Right ventricle myocardium superior (tissue), 1 donor: Measurements from ENCODE around the gene MYL7. TPM values are rescaled to one million over a fixed set of nuclear protein-coding genes. Genes with fewer than 3 reads are reported as not detected.

Experiments used
- ATAC-seq: fragments of 200-7000 bp; cut with Tn5 transposase; one replicate; pipeline ENCODE4 v1.9.1; 2020; ENCODE audit warnings: mild to moderate bottlenecking; ENCODE audit not compliant: poor library complexity
- DNase-seq: peaks from one replicate; pipeline ENCODE4 v3.0.0-alpha.2; 2020
- intact Hi-C: fragments of 100-400 bp; cut with DNase I; formaldehyde crosslinking; loops from one replicate; pipeline ENCODE4 v1.11.2; 2022
- total RNA-seq: library from RNA; stranded (reverse); fragmentation: NEBNext Ultra II Directional; extraction: Animal tissue kit (Norgen Biotek cat#: 25700); gene quantifications from one replicate; pipeline ENCODE4 v1.2.1, GENCODE V29; 2021
- donor health status: DM: no; HTN: yes; CAD: no; lungs with severe emphysema.

MYL7 gene
- total RNA-seq, 1 donor from 2014 or later: 2,290 TPM

DNA sequence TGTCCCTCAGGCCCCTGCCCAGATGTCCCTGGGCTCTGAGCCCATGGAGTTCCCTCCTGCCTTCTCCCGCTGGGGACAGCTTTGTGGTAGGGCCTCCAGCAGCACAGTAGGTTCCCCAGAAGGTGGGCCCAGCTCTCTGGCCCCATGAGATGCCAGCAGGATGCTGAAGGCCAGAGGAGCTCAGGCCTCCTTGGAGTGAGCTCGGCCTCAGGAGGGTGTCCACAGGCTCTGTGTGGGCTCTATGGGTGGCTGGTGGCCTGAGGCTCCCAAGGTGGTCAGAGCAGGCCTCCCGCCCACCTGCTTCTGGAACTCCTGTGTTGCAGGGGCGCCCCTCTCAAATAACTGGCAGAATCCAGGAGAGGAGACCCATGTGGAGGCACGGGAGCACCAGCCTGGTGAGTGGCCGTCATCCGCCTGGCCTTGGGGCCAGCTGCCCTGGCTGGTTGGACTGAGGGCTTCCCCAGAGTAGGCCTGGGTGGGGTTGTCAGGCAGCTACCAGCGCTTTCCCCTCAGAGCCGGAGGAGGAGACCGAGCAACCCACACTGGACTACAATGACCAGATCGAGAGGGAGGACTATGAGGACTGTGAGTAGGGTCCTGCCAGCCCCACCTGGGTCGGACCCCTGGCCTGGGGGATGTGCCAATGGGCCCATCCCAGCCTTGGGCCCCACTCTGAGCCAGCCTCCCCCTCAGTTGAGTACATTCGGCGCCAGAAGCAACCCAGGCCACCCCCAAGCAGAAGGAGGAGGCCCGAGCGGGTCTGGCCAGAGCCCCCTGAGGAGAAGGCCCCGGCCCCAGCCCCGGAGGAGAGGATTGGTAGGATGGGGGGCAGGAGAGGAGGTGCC is 33.8 kb downstream of the MYL7 start:
- ATAC-seq: no peak
- intact Hi-C loops: no loop called here
- DNase-seq: no peak

GRCh38 chr7:44106311-44107065 is 34.6 kb downstream of the MYL7 start:
- no peak for DNase-seq
- intact Hi-C loops: no loop called here

GRCh38 chr7:44105832-44106231 is 35.3 kb downstream of the MYL7 start:
- intact Hi-C loops: no loop called here
- ATAC-seq (no peak), DNase-seq (no peak)

More at GRCh38 chr7:44106311-44107065, 34.6 kb downstream of the MYL7 start:
- ATAC-seq: no peak

DNA sequence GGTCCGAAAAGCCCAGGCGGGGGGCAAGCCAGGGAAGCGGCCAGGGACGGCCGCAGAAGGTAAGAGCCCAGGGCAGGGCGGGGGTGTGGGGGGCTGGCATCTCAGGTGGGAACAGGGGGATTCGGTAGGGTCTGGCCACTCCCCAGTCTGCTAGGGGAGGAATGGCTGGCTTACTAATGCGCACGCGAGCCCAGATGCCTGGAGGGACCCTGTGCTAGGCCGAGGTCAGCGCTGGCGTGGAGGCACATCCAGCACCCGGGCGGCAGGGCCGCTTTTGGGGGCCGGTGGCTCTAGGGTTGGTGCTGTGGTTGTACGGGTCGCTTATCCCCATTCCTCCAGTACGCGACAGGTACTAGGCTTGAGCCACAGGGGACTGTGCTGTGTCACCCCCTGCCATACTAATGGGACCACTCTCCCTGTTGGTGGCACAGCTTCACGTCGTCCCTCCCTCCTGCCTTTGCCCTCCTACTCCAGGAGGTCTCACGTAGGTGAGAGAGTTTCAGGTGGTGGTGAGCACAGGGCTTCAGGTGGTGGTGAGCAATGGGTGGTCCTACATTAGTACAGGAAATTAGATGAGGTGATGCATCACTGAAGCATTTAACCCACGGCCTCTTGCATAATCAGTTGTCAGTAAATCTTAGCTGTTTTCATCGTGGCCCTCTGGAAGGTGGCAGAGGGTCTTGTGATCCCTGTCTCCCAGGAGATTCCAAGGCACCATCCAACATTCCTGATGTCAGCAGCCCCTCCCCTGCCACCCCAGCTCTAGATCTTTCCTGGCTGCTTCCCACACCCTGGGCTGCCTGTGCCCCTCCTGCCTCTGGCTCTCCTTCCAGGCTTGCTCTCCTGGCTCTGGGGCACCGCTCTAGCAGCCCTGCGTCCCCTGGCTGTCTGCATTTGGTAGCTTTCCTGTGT is 36.0 kb downstream of the MYL7 start:
- no peak for DNase-seq
- intact Hi-C loops: no loop called here

DNA sequence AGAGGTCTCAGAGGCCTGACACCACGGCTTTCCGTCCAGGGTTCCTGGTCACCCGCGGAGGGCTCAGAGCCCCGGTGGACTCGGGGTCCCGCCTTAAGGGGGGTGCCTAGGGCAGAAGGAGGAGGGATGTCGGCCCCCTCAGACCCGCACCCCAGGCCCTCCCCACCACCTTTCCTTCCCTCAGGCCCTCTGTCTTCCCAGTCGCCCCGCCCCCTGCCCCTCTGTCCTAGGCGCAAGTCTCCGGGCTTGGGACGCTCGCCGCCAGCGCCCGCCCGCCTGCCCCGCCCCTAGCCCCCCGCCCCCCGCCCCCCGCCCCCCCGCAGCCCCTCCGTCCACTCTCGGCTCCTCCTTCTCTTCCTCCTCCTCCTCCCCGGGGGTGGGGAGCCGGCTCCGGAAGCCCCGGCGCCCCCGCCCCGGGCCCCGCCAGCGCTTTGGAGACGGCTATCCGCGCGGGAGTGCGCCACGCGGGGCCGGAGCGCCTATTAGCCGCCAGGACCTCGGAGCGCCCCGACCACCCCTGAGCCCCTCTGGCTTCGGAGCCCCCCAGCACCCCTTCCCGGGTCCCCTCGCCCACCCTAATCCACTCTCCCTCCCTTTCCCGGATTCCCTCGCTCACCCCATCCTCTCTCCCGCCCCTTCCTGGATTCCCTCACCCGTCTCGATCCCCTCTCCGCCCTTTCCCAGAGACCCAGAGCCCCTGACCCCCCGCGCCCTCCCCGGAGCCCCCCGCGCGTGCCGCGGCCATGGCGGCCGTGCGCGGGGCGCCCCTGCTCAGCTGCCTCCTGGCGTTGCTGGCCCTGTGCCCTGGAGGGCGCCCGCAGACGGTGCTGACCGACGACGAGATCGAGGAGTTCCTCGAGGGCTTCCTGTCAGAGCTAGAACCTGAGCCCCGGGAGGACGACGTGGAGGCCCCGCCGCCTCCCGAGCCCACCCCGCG is 36.9 kb downstream of the MYL7 start, which contains the start of gene AEBP1:
Gene AEBP1, plus strand, starts transcription at position 423 of the 937 bp plus-strand sequence. Its CDS starts 321 bp downstream, at position 744.
- intact Hi-C loops: no loop called here
- peak; percentile 36 for ATAC-seq
- no peak for DNase-seq

More for the DNA sequence above, 36.0 kb downstream of the MYL7 start:
- ATAC-seq: peak; percentile 36

- no peak for ATAC-seq
- DNase-seq: no peak
- intact Hi-C loops: no loop called here
Measured at GRCh38 chr7:44103566-44103922, 37.6 kb downstream of the MYL7 start.

- intact Hi-C loops: no loop called here
- DNase-seq (no peak), ATAC-seq (no peak)
Measured at GRCh38 chr7:44102846-44103565, 38.1 kb downstream of the MYL7 start.

GRCh38 chr7:44101966-44102845 is 38.9 kb downstream of the MYL7 start:
- DNase-seq: no peak
- intact Hi-C loops: no loop called here
- no peak for ATAC-seq

- intact Hi-C loops: no loop called here
Measured at GRCh38 chr7:44101303-44101965, 39.7 kb downstream of the MYL7 start.

DNA sequence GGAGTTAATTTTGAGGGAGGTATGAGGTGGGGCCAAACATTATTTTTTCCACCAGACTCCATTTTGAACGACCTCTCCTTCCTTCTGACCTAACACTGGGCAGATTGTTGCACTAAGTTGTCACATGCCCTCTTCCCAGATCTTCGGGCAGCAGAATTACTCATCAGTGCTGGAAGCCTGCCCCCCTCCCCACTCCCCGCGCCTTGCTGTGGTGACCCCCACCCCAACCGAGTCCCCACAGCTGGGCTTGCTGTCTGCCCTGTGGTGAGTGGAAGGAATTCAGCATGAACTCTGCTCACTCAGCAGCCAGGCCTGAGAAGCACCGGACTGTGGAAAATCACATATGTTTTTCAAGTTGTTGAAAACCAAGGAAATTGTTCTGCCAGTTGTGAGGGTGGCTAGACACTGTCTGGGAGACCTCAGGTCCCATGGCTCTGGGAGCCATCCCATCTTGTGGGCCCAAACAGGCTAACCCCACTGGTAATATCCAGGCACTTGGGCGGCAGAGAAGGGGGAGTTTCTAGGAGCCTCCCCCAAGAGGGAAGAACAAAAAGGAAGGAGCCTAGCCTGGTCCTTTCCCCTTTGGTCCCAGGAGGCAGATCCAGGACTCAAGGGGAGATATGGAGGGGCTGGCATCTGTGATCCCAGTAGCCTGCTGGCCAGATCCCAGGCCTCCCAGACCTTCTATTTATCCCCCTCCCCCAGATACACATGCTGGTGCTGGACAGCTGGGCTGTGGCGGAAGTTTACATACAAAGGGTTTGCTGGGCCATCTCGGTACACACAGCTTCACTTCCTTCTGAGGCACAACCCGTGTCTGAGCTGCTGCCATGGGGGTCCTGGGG is 40.5 kb downstream of the MYL7 start:
- no peak for DNase-seq
- intact Hi-C loops: no loop called here
- ATAC-seq: no peak

More at GRCh38 chr7:44101303-44101965, 39.7 kb downstream of the MYL7 start:
- no peak for DNase-seq
- no peak for ATAC-seq

- intact Hi-C loops: no loop called here
- ATAC-seq: no peak
- no peak for DNase-seq
Measured at GRCh38 chr7:44099669-44100068, 41.5 kb downstream of the MYL7 start.

- DNase-seq: no peak
- intact Hi-C loops: no loop called here
- ATAC-seq: no peak
Measured at GRCh38 chr7:44098092-44099068, 42.8 kb downstream of the MYL7 start.

GRCh38 chr7:44097064-44097932 is 43.8 kb downstream of the MYL7 start:
- DNase-seq (no peak), ATAC-seq (no peak)
- intact Hi-C loops: no loop called here
